RPMI8226 (cell line): ENCODE measurements around the gene PGA5.

ENCODE experiments used
- DNase-seq: peaks from one replicate; pipeline ENCODE4 v3.0.0-alpha.2; 2015

The PGA5 gene

GRCh38 chr11:61297746-61298145 is 56.8 kb downstream of the PGA5 start:
- no peak for DNase-seq

GRCh38 chr11:61298663-61299244 is 57.8 kb downstream of the PGA5 start:
- no peak for DNase-seq
